Stimulated activated CD4-positive, alpha-beta T cell treated with anti-CD3 and anti-CD28 coated beads, Interleukin-1b, Interleukin-23, amount 100 ng/mL, for 4 hours (primary cell): ENCODE data around the gene ZNF460.

ENCODE experiments used
- DNase-seq, 2 donors: peaks; one replicate each; pipeline ENCODE4 v3.0.0-alpha.2; 2020; ENCODE audit warnings: low read depth in 2 of 2

ZNF460 gene

DNA sequence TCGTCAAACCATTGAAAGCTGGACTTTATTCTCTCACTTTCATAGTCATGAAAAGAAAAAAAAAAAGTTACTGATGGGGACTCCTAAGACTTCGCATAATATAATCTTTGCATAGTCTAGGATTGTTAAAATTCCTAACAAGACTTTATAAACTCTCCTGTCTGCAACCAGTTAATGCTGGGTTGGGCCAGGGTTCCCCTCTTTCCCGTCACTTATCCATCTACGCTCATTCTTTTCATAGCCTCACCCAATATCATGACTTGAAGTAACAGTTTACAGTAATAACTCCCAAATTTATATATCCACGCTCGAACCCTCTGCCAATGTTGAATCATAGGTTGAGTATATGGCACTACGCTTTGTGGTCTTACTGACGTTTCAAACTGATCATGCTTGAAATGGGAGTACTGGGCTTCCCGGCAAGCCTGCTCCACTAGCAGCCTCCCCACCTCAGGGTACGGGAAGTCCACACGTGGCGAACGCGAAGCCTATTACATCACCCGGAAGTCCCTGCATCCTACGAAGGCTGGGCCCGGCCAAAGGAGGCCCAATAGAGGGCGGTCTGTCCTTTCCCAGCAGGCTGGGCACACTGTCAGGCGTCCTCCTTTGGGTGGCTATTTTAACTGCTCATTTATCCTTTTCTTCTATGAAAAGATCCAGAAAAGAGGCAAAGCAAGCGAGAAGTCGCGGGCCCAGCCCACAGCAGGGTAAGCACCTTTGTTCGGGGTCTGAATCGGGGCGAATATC lies 694 bp upstream of the ZNF460 start:
- peak; percentile 66 to 72 for DNase-seq

DNA sequence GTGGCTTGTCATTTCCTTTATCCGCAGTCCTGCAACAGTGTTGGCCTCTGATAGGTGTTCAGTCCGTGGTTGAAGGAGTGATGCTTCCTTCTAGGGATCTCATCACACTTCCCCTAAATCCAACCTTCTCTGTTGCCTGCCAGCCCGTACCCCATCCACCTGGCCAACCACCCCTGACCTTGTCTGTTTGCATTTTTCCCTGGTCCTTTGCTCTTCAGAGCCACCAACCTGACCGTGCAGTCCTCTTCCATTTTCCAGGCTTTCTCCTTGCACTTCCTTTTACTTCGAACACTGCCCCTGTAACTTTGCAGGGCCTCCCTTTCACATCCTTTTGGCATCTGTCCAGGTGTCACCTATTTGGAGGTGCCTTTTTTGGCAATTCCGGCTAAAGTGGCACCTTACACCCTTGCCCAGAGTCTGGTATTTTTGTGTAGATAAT lies 696 bp downstream of the ZNF460 start:
- DNase-seq, result no peak

- no peak for DNase-seq
These were observed 1.8 kb downstream of the ZNF460 start for GRCh38 chr19:57282011-57282643.

- no peak for DNase-seq
These were observed 8.1 kb downstream of the ZNF460 start for GRCh38 chr19:57288373-57288772.

GRCh38 chr19:57290970-57291369 lies 10.7 kb downstream of the ZNF460 start:
- no peak for DNase-seq

DNA sequence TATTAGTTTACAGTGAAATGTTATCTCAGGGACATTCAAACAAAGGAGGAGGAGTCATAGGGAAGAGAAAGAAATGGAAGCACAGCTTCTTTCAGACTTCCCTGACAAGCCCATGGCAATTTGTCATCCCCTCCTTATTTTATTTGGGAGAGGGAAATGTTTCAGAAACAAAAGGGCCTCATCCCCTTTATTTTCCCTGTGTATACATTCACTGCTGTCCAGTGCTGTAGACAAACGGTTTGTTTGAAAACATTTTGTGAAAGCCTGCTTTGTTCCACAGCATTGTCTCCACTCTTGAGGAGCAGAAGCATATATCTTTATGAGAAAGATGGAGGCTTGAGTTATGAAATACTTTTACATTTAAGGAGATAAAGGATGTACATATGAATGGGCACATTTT lies 12.3 kb downstream of the ZNF460 start:
- no peak for DNase-seq

GRCh38 chr19:57293719-57294118 lies 13.4 kb downstream of the ZNF460 start:
- no peak for DNase-seq

DNA sequence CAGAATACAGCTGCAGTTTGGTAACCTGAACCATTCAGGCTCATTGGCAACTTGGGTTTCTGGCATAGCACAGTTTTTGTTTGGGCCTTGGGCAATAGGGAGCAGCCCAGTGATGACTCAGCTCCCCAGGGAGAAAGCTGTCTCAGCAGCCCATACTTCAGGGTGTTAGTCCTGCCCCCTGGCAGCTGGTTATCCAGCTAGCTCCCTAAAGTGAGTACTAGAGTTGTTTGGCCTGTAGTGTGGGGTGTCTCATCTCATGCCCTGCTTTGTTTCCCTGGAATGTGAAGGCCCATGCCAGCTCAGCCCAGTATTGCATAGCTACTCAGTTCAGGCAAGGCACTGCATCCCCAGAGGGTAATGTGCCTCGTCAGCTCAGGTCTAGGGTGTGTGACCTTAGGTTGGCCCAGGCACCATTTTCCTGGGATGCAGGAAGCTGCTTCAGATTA lies 21.8 kb downstream of the ZNF460 start:
- DNase-seq, result no peak

- no peak for DNase-seq
These were observed 22.6 kb downstream of the ZNF460 start for GRCh38 chr19:57302727-57303401.

GRCh38 chr19:57305056-57305455 lies 24.8 kb downstream of the ZNF460 start:
- DNase-seq, result no peak

- DNase-seq, result no peak
These were observed 28.2 kb downstream of the ZNF460 start for GRCh38 chr19:57308514-57308913.

DNA sequence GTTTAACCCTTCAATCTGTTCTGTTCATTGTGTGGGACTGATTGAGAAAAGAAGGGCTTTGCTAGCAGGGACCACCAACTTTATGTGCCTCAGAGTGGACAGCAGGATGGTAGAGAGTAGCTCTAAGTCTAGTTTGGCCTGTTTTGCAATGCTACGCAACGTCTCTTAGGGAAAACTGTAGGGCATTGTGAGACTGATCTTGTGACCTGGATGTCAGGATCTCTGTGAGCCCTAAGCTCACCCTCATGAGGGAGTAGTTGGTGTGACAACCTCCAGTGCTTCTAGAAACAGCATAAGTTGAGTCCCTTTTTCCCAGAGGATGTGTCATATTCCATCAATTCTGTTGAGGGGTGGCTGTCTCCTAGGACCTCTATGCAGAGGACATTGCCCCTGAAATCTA lies 30.5 kb downstream of the ZNF460 start:
- DNase-seq, result no peak

DNA sequence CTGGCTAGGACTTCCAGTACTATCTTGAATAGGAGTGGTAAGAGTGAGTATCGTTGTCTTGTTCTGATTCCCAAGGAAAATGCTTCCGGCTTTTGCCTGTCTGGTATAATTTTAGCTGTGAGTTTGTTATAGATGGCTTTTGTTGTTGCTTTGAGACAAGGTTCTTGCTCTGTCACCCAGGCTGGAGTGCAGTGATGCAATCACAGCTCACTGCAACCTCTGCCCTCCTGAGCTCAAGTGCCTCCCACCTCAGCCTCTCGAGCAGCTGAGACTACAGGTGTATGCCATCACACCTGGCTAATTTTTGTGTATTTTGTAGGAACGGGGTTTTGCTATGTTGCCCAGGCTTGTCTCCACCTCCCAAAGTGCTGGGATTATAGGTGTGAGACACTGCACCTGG lies 33.9 kb downstream of the ZNF460 start:
- DNase-seq, result no peak

GRCh38 chr19:57317503-57317902 lies 37.2 kb downstream of the ZNF460 start:
- DNase-seq, result no peak

DNA sequence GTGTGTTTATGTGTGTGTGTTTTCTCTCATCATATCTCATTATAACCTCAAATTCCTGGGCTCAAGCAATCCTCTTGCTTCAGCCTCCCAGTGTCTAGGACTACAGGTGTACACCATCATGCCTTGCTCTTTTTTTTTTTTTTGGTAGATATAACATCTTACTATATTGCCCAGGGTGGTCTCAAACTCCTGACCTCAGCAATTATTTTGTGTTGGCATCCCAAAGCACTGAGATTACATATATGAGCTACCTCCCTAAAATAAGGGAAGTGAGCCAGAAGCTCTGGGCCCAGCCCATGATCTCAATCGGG lies 39.5 kb downstream of the ZNF460 start:
- no peak for DNase-seq

GRCh38 chr19:57320180-57321084 lies 40.1 kb downstream of the ZNF460 start, which contains the start of gene ZNF543:
ZNF543 (plus strand) TSS chr19:57320472; CDS start chr19:57320854, 382 bp downstream.
- peak; percentile 83 to 88 for DNase-seq

DNA sequence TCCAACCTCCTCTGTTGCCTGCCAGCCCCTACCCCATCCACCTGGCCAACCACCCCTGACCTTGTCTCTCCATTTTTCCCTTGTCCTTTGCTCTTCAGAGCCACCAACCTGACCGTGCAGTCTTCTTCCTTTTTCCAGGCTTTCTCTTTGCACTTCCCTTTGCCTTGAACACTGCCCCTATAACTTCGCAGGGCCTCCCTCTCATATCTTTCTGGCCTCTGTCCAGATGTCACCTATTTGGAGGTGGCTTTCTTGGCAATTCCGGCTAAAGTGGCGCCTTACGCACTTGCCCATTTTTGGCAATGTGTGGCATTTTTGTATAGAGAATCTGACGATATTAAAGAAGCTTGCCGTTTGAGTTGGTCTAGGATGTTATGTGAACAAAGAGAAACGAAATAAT lies 40.8 kb downstream of the ZNF460 start:
- no peak for DNase-seq

DNA sequence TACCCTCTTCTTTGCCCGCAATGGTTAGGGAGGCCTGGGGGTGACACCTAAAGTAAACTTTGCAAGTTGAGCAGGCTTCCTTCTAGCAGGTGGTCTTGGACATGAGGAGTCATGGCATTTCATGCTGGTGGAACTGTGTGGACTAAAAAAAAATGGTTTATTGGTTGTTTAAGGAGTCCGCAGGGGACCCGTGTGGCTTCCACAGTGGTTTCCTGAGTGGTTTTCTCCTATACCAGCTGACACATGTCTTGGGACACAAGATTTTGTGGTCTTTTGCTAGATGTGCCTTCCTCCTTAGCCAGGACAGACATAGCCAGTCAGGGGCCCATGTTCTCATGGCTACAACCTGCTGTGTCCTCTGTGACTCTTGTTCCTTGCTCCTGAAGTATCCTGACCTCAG lies 41.5 kb downstream of the ZNF460 start:
- DNase-seq, result no peak

DNA sequence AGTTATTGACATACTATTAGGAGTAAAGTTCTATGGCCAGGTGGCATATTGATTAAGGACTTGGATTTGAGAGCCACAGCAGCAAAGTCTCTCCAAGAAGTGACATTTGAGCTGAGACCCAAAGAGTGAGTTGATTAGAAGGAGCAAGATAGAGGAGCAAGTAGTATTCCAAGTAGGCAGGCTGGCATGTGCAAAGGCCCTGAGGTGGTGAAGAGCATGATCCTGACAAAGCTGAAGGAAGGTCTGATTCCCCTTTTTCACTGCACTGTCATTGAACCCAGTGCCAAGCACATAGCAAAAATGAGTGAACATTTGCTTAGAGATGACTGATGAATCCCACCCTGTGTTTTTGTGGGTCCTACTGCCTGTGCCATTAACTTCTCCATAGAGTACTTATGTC lies 44.7 kb downstream of the ZNF460 start:
- no peak for DNase-seq

DNA sequence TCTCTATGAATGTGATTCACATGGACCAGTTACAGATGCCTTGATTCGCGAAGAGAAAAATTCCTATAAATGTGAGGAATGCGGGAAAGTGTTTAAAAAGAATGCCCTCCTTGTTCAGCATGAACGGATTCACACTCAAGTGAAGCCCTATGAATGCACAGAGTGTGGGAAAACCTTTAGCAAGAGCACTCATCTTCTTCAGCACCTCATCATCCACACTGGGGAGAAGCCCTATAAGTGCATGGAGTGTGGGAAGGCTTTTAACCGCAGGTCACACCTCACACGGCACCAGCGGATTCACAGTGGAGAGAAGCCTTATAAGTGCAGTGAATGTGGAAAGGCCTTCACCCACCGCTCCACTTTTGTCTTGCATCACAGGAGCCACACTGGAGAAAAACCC lies 47.7 kb downstream of the ZNF460 start:
- no peak for DNase-seq

- DNase-seq, result no peak
These were observed 53.9 kb downstream of the ZNF460 start for GRCh38 chr19:57334191-57334590.

DNA sequence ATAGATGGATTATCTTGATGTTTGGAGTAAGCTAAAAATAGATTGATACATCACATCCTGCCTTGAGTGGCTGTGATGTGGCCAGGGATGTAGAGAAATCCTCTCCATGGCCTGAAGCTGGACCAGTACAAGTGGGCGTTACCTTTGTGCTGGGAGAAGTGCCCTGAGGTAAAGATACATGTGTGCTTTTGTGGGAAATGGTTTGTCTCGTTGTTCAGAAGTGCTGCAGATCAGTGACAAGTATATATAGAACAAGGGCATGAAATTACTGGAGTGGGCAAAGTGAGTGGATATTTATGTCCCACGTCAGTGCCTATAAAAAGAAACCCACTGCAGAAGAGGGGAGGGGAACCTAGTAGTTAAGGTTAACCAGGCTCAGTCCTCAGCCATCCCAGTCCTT lies 58.6 kb downstream of the ZNF460 start:
- no peak for DNase-seq
